DOHH2 (cell line): ENCODE measurements around the gene B4GALT1.

Experiments
- H3F3A ChIP-seq: fragments of 200-600 bp; sonication (generic), shearing (Covaris generic); 2 replicates; pipeline ENCODE4 v1.6.0; 2016; ENCODE audit warnings: antibody characterized with exemption, mild to moderate bottlenecking; ENCODE audit not compliant: control insufficient read depth, insufficient read depth
- H3K27ac ChIP-seq: fragments of 200-600 bp; sonication (generic); 2 replicates; pipeline ENCODE4 v1.5.1; 2014; ENCODE audit warnings: low read depth, mild to moderate bottlenecking, low read length, moderate library complexity
- H3K27me3 ChIP-seq: fragments of 200-600 bp; sonication (generic); 2 replicates; pipeline ENCODE4 v1.6.1; 2014; ENCODE audit warnings: mild to moderate bottlenecking, low read length, mixed read lengths; ENCODE audit not compliant: control insufficient read depth
- H3K36me3 ChIP-seq: fragments of 200-600 bp; sonication (generic); 2 replicates; pipeline ENCODE4 v1.6.1; 2014; ENCODE audit warnings: mild to moderate bottlenecking, low read length, moderate library complexity, mixed read lengths; ENCODE audit not compliant: control insufficient read depth
- H3K4me1 ChIP-seq: fragments of 200-600 bp; sonication (generic); 2 replicates; pipeline ENCODE4 v1.6.1; 2014; ENCODE audit warnings: mild to moderate bottlenecking, low read length, mixed read lengths; ENCODE audit not compliant: control insufficient read depth
- H3K4me2 ChIP-seq: fragments of 200-600 bp; sonication (generic); 2 replicates; pipeline ENCODE4 v1.6.0; 2014; ENCODE audit warnings: mild to moderate bottlenecking, low read length, moderate library complexity
- H3K4me3 ChIP-seq: fragments of 200-600 bp; sonication (generic); 2 replicates; pipeline ENCODE4 v1.5.1; 2014; ENCODE audit warnings: mild to moderate bottlenecking, low read length, mixed read lengths
- H3K79me2 ChIP-seq: fragments of 200-600 bp; sonication (generic); 2 replicates; pipeline ENCODE4 v1.6.1; 2014; ENCODE audit warnings: mild to moderate bottlenecking, low read length, mixed read lengths; ENCODE audit not compliant: control insufficient read depth
- H3K9me2 ChIP-seq: fragments of 200-600 bp; sonication (generic); replicated peaks from 2 replicates; pipeline ENCODE4 v1.6.1; 2014; ENCODE audit warnings: mild to moderate bottlenecking, low read length, mixed read lengths; ENCODE audit not compliant: control insufficient read depth
- H3K9me3 ChIP-seq: fragments of 200-600 bp; sonication (generic); 2 replicates; pipeline ENCODE4 v1.6.1; 2014; ENCODE audit warnings: antibody characterized with exemption, low read length, mixed read lengths; ENCODE audit not compliant: control insufficient read depth, insufficient read depth
- H4K20me1 ChIP-seq: fragments of 200-600 bp; sonication (generic); 2 replicates; pipeline ENCODE4 v1.6.0; 2014; ENCODE audit warnings: low read depth, mild to moderate bottlenecking, antibody characterized with exemption, low read length, moderate library complexity; ENCODE audit not compliant: control insufficient read depth, insufficient read depth
- EZH2phosphoT487 ChIP-seq: fragments of 200-600 bp; sonication (generic); IDR thresholded peaks from 2 replicates; pipeline ENCODE4 v1.6.1; 2017; ENCODE audit warnings: borderline replicate concordance, mild to moderate bottlenecking, antibody characterized with exemption, low read length, moderate library complexity, mixed read lengths
- TF ChIP-seq, protein P1 (sequence below): fragments of 200-600 bp; sonication (generic); IDR thresholded peaks from one replicate; pipeline ENCODE4 v1.5.1; 2014; ENCODE audit warnings: antibody characterized with exemption, mild to moderate bottlenecking, low read depth, low read length; ENCODE audit not compliant: poor library complexity, severe bottlenecking

Gene B4GALT1

DNA sequence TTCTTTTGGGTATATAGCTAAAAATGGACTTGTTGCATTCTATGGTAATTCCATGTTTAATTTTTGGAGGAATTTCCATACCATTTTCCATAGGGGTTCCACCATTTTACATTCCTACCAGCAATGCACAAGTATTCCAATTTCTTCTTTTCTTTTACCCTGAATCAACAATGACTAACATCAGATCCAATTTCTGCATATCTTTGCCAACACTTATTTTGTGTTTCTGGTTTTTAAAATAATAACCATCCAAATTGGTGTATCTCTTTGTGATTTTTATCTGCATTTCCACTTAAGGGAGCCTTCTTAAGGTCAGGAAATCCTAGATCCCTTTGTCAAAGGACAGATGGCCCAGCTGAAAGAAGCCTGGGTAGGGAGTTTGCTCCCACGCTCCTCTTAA lies 61.2 kb downstream of the B4GALT1 start:
- H3K9me2 ChIP-seq = no peaks in the 10 kb centered on the region
- no peaks in the 10 kb centered on the region for H3K9me3 ChIP-seq
- no peaks in the 10 kb centered on the region for H3F3A ChIP-seq
- H3K4me2 ChIP-seq = no peak overlapping the region
- no peak overlapping the region for H3K4me3 ChIP-seq
- H3K79me2 ChIP-seq = no peaks in the 10 kb centered on the region
- H3K27me3 ChIP-seq = no peaks in the 10 kb centered on the region
- no peak for TF ChIP-seq EZH2phosphoT487
- TF ChIP-seq, protein P1, sequence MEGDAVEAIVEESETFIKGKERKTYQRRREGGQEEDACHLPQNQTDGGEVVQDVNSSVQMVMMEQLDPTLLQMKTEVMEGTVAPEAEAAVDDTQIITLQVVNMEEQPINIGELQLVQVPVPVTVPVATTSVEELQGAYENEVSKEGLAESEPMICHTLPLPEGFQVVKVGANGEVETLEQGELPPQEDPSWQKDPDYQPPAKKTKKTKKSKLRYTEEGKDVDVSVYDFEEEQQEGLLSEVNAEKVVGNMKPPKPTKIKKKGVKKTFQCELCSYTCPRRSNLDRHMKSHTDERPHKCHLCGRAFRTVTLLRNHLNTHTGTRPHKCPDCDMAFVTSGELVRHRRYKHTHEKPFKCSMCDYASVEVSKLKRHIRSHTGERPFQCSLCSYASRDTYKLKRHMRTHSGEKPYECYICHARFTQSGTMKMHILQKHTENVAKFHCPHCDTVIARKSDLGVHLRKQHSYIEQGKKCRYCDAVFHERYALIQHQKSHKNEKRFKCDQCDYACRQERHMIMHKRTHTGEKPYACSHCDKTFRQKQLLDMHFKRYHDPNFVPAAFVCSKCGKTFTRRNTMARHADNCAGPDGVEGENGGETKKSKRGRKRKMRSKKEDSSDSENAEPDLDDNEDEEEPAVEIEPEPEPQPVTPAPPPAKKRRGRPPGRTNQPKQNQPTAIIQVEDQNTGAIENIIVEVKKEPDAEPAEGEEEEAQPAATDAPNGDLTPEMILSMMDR = no peak
- H4K20me1 ChIP-seq = no peaks in the 10 kb centered on the region
- peaks cover 11% of the 10 kb centered on the region for H3K4me1 ChIP-seq
- no peaks in the 10 kb centered on the region for H3K36me3 ChIP-seq
- no peak overlapping the region for H3K27ac ChIP-seq

DNA sequence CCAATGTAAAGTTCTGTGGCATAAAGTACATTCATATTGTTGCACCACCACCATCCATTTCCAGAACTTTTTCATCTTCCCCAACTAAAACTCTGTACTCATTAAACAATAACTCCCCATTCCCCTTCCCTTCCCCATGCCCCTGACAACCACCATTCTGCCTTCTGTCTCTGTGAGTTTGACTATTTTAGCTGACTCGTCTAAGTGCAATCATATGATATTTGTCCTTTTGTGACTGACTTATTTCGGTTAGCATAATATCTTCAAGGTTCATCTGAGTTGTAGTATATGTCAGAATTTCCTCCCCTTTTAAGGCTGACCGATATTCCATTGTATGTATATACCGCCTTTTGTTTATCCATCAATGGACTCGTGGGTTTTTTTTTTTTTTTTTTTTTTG lies 61.6 kb downstream of the B4GALT1 start:
- H3K27ac ChIP-seq = no peak overlapping the region

DNA sequence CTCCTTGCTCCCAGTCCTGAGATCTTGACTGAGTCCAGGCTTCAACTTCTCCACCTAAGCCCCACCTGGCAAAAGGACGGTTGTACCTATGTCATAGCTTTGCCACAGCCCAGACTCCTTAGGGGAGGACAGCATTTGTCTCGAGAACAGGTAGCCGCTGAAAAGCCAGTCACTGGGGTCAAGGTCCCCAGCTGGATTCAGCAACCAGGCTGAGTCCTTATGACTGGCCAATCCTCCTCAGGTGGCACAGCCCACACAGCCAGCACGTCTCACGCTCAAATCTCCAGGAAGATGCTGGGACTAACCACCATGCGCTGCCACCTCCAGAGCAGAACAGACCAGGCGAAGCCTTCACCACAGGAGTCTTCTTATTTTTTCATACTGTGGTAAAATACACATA lies 62.7 kb downstream of the B4GALT1 start:
- Histone ChIP-seq H3K4me2 (no peak overlapping the region), H3K9me3 (no peaks in the 10 kb centered on the region), H3K4me1 (peaks cover 11% of the 10 kb centered on the region), H3K27ac (no peak overlapping the region), H4K20me1 (no peaks in the 10 kb centered on the region), H3K4me3 (no peak overlapping the region), H3K27me3 (no peaks in the 10 kb centered on the region), H3K9me2 (no peaks in the 10 kb centered on the region), H3K79me2 (no peaks in the 10 kb centered on the region), H3F3A (no peaks in the 10 kb centered on the region), H3K36me3 (no peaks in the 10 kb centered on the region)
- TF ChIP-seq EZH2phosphoT487 = no peak
- TF ChIP-seq, protein P1 = no peak

More for the DNA sequence above, 61.6 kb downstream of the B4GALT1 start:
- no peak for TF ChIP-seq EZH2phosphoT487
- TF ChIP-seq, protein P1 = no peak
- H3K36me3 ChIP-seq = no peaks in the 10 kb centered on the region
- no peaks in the 10 kb centered on the region for H3K9me2 ChIP-seq
- H3K4me1 ChIP-seq = peaks cover 11% of the 10 kb centered on the region
- no peak overlapping the region for H3K4me2 ChIP-seq
- no peaks in the 10 kb centered on the region for H3K79me2 ChIP-seq
- no peak overlapping the region for H3K4me3 ChIP-seq
- no peaks in the 10 kb centered on the region for H3K9me3 ChIP-seq
- no peaks in the 10 kb centered on the region for H3F3A ChIP-seq
- no peaks in the 10 kb centered on the region for H3K27me3 ChIP-seq
- no peaks in the 10 kb centered on the region for H4K20me1 ChIP-seq
